Parathyroid adenoma (tissue), 2 donors: Measurements from ENCODE around the gene FCN3.

Source experiments
- H2AFZ ChIP-seq: fragments of 300-600 bp; sonication (generic); one replicate; pipeline ENCODE4 v1.7.0; 2017; ENCODE audit warnings: antibody characterized with exemption, mild to moderate bottlenecking
- H3K27ac ChIP-seq: fragments of 300-600 bp; sonication (generic); one replicate; pipeline ENCODE4 v1.7.0; 2017
- H3K27me3 ChIP-seq: fragments of 300-600 bp; sonication (generic); one replicate; pipeline ENCODE4 v1.7.0; 2017; ENCODE audit warnings: low read length; ENCODE audit not compliant: control insufficient read depth, insufficient read depth
- H3K36me3 ChIP-seq: fragments of 300-600 bp; sonication (generic); one replicate; pipeline ENCODE4 v1.7.0; 2017; ENCODE audit warnings: low read length; ENCODE audit not compliant: control insufficient read depth, insufficient read depth
- H3K4me1 ChIP-seq: fragments of 300-600 bp; sonication (generic); one replicate; pipeline ENCODE4 v1.7.0; 2017; ENCODE audit warnings: control low read depth
- H3K4me2 ChIP-seq: fragments of 300-600 bp; sonication (generic); one replicate; pipeline ENCODE4 v1.7.0; 2017; ENCODE audit warnings: low read length
- H3K4me3 ChIP-seq: fragments of 300-600 bp; sonication (generic); one replicate; pipeline ENCODE4 v1.7.0; 2017; ENCODE audit warnings: low read depth, low read length
- H3K79me2 ChIP-seq: fragments of 300-600 bp; sonication (generic); one replicate; pipeline ENCODE4 v1.7.0; 2017; ENCODE audit warnings: control low read depth
- H3K9ac ChIP-seq: fragments of 300-600 bp; sonication (generic); one replicate; pipeline ENCODE4 v1.7.0; 2017; ENCODE audit warnings: mild to moderate bottlenecking
- H3K9me3 ChIP-seq: fragments of 300-600 bp; sonication (generic); one replicate; pipeline ENCODE4 v1.7.0; 2017; ENCODE audit warnings: low read length; ENCODE audit not compliant: control insufficient read depth
- CTCF ChIP-seq: fragments of 300-600 bp; sonication (generic); IDR thresholded peaks from one replicate; pipeline ENCODE4 v1.7.0; 2017; ENCODE audit warnings: antibody characterized with exemption, mild to moderate bottlenecking
- donor health status: primary hyperparathyroidism.

Gene FCN3

GRCh38 chr1:27397110-27397509 is 22.5 kb upstream of the FCN3 start:
- H3K9ac ChIP-seq: no peak overlapping the region
- no peaks in the 10 kb centered on the region for H3K79me2 ChIP-seq
- no peak overlapping the region for H2AFZ ChIP-seq
- no peak overlapping the region for H3K27ac ChIP-seq
- H3K4me3 ChIP-seq: no peak overlapping the region
- no peaks in the 10 kb centered on the region for H3K4me1 ChIP-seq
- H3K9me3 ChIP-seq: no peaks in the 10 kb centered on the region
- no peak overlapping the region for H3K4me2 ChIP-seq
- no peaks in the 10 kb centered on the region for H3K36me3 ChIP-seq
- TF ChIP-seq CTCF: no peak
- no peaks in the 10 kb centered on the region for H3K27me3 ChIP-seq

GRCh38 chr1:27395441-27396195 is 21.0 kb upstream of the FCN3 start:
- H3K27me3 ChIP-seq: no peaks in the 10 kb centered on the region
- no peak overlapping the region for H2AFZ ChIP-seq
- H3K9me3 ChIP-seq: no peaks in the 10 kb centered on the region
- no peak overlapping the region for H3K27ac ChIP-seq
- H3K9ac ChIP-seq: no peak overlapping the region
- H3K79me2 ChIP-seq: no peaks in the 10 kb centered on the region
- no peaks in the 10 kb centered on the region for H3K36me3 ChIP-seq
- H3K4me3 ChIP-seq: no peak overlapping the region
- H3K4me1 ChIP-seq: peaks cover 4% of the 10 kb centered on the region
- H3K4me2 ChIP-seq: no peak overlapping the region
- TF ChIP-seq CTCF: peak; percentile 87

- H3K4me2 ChIP-seq: no peak overlapping the region
- no peak overlapping the region for H3K27ac ChIP-seq
- H3K27me3 ChIP-seq: no peaks in the 10 kb centered on the region
- TF ChIP-seq CTCF: no peak
- no peaks in the 10 kb centered on the region for H3K36me3 ChIP-seq
- peaks cover 4% of the 10 kb centered on the region for H3K4me1 ChIP-seq
- no peak overlapping the region for H3K4me3 ChIP-seq
- no peak overlapping the region for H3K9ac ChIP-seq
- H3K9me3 ChIP-seq: no peaks in the 10 kb centered on the region
- H2AFZ ChIP-seq: peak overlapping the region; percentile 33
- no peaks in the 10 kb centered on the region for H3K79me2 ChIP-seq
Observed at GRCh38 chr1:27394925-27395324, 20.3 kb upstream of the FCN3 start.

GRCh38 chr1:27394282-27394658 is 19.6 kb upstream of the FCN3 start:
- no peak overlapping the region for H2AFZ ChIP-seq
- H3K79me2 ChIP-seq: no peaks in the 10 kb centered on the region
- H3K9ac ChIP-seq: no peak overlapping the region
- no peak overlapping the region for H3K27ac ChIP-seq
- no peaks in the 10 kb centered on the region for H3K36me3 ChIP-seq
- H3K9me3 ChIP-seq: no peaks in the 10 kb centered on the region
- no peak overlapping the region for H3K4me3 ChIP-seq
- H3K4me1 ChIP-seq: peaks cover 4% of the 10 kb centered on the region
- no peaks in the 10 kb centered on the region for H3K27me3 ChIP-seq
- H3K4me2 ChIP-seq: no peak overlapping the region
- no peak for TF ChIP-seq CTCF

- H3K4me3 ChIP-seq: no peak overlapping the region
- H2AFZ ChIP-seq: no peak overlapping the region
- no peak overlapping the region for H3K4me2 ChIP-seq
- H3K27me3 ChIP-seq: no peaks in the 10 kb centered on the region
- H3K9me3 ChIP-seq: no peaks in the 10 kb centered on the region
- H3K4me1 ChIP-seq: peaks cover 4% of the 10 kb centered on the region
- no peaks in the 10 kb centered on the region for H3K36me3 ChIP-seq
- H3K9ac ChIP-seq: no peak overlapping the region
- no peak overlapping the region for H3K27ac ChIP-seq
- no peak for TF ChIP-seq CTCF
- H3K79me2 ChIP-seq: no peaks in the 10 kb centered on the region
Observed at GRCh38 chr1:27393641-27394281, 19.1 kb upstream of the FCN3 start.
